ENCODE data around the gene MED17.
"Not testable (repeated sequence)": the region's sequence is repeated elsewhere in the genome, so short reads cannot be mapped to it uniquely, and the experiment has no call there.

MED17 gene

GRCh38 chr11:93757924-93758865 is 25.9 kb upstream of the MED17 start:
- DNase-seq (ENCODE audit: low spot score) = no peak

GRCh38 chr11:93759123-93759522 is 25.0 kb upstream of the MED17 start:
- DNase-seq (ENCODE audit: low spot score) = not testable (repeated sequence)

GRCh38 chr11:93761910-93762309 is 22.2 kb upstream of the MED17 start:
- DNase-seq (ENCODE audit: low spot score) = no peak

- DNase-seq (ENCODE audit: low spot score) = no peak
Measured at GRCh38 chr11:93765551-93765950, 18.5 kb upstream of the MED17 start.

GRCh38 chr11:93766504-93766903 is 17.6 kb upstream of the MED17 start:
- DNase-seq (ENCODE audit: low spot score) = no peak

- no peak for DNase-seq (ENCODE audit: low spot score)
Measured at GRCh38 chr11:93767018-93767417, 17.1 kb upstream of the MED17 start.

- no peak for DNase-seq (ENCODE audit: low spot score)
Measured at GRCh38 chr11:93770160-93770559, 13.9 kb upstream of the MED17 start.

GRCh38 chr11:93772123-93772522 is 12.0 kb upstream of the MED17 start:
- DNase-seq (ENCODE audit: low spot score) = no peak

- no peak for DNase-seq (ENCODE audit: low spot score)
Measured at GRCh38 chr11:93773045-93773477, 11.0 kb upstream of the MED17 start.

GRCh38 chr11:93773601-93774200 is 10.4 kb upstream of the MED17 start:
- DNase-seq (ENCODE audit: low spot score) = no peak

GRCh38 chr11:93774560-93774959 is 9.5 kb upstream of the MED17 start:
- DNase-seq (ENCODE audit: low spot score) = not testable (repeated sequence)

- peak; percentile 16 for DNase-seq (ENCODE audit: low spot score)
Measured at GRCh38 chr11:93775289-93775688, 8.8 kb upstream of the MED17 start.

- no peak for DNase-seq (ENCODE audit: low spot score)
Measured at GRCh38 chr11:93783362-93783761, 720 bp upstream of the MED17 start.

- DNase-seq (ENCODE audit: low spot score) = no peak
Measured at GRCh38 chr11:93783765-93784144, 327 bp upstream of the MED17 start.

- peak; percentile 57 for DNase-seq (ENCODE audit: low spot score)
Measured at GRCh38 chr11:93784935-93785360, 866 bp downstream of the MED17 start.

GRCh38 chr11:93791493-93791892 is 7.4 kb downstream of the MED17 start:
- DNase-seq (ENCODE audit: low spot score) = no peak

- DNase-seq (ENCODE audit: low spot score) = no peak
Measured at GRCh38 chr11:93796441-93797231, 12.6 kb downstream of the MED17 start.

GRCh38 chr11:93801366-93801765 is 17.3 kb downstream of the MED17 start:
- DNase-seq (ENCODE audit: low spot score) = no peak

- DNase-seq (ENCODE audit: low spot score) = no peak
Measured at GRCh38 chr11:93804879-93805278, 20.8 kb downstream of the MED17 start.

- DNase-seq (ENCODE audit: low spot score) = no peak
Measured at GRCh38 chr11:93807980-93808379, 23.9 kb downstream of the MED17 start.

- DNase-seq (ENCODE audit: low spot score) = no peak
Measured at GRCh38 chr11:93813974-93814373, 29.9 kb downstream of the MED17 start.

- DNase-seq (ENCODE audit: low spot score) = no peak
Measured at GRCh38 chr11:93814966-93815633, 31.0 kb downstream of the MED17 start.
